GM12872 (cell line): ENCODE data around the gene DHRS7.

Experiments
- TF ChIP-seq, protein P1 (sequence below): IDR thresholded peaks from 3 replicates; pipeline ENCODE4 v1.5.1; 2011; ENCODE audit warnings: low read depth, mild to moderate bottlenecking, low read length, moderate library complexity; ENCODE audit not compliant: insufficient read depth

Gene DHRS7

DNA sequence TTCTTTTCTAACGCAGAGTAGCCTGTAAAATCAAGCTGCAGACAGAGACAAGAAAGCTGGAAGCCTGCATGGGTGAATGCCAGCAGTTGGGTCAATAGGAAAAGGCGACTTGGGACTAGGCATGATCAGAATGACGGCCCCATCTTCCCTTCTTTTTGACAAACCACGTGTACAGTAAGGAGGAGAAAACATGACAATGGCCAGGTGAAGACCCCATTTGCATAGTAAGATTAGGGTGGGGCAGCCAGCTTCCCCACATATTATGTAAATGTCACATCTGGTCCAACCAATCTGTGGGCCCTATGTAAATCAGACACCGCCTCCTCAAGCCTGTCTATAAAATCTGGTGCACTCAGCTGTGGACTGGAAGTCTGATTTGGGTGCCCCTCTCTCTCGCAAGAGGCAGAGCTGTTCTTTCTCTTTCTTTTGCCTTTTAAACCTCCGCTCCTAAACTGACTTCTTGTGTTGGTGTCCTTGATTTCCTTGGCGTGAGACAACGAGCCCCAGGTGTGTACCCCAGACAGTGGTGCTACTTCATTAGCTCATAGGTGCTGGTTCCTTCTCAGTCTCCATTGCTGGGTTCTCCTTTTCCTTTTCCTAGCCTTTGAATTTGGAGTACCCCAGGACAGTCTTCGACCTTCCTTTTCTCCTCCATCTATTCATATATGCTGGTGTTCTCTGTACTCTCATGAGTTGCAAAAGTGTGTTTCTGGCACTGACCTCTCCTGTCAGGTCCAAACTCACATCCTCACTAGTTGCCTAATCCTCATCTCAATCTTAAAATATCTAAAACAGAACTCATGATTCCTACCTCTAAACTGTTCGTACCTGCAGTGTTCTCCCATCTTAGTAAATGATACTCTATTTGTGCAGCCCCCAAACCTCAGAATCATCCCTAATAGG is 9.4 kb upstream of the DHRS7 start:
- TF ChIP-seq, protein P1, sequence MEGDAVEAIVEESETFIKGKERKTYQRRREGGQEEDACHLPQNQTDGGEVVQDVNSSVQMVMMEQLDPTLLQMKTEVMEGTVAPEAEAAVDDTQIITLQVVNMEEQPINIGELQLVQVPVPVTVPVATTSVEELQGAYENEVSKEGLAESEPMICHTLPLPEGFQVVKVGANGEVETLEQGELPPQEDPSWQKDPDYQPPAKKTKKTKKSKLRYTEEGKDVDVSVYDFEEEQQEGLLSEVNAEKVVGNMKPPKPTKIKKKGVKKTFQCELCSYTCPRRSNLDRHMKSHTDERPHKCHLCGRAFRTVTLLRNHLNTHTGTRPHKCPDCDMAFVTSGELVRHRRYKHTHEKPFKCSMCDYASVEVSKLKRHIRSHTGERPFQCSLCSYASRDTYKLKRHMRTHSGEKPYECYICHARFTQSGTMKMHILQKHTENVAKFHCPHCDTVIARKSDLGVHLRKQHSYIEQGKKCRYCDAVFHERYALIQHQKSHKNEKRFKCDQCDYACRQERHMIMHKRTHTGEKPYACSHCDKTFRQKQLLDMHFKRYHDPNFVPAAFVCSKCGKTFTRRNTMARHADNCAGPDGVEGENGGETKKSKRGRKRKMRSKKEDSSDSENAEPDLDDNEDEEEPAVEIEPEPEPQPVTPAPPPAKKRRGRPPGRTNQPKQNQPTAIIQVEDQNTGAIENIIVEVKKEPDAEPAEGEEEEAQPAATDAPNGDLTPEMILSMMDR = no peak

GRCh38 chr14:60171690-60172089 is 6.5 kb upstream of the DHRS7 start:
- TF ChIP-seq, protein P1 = no peak

DNA sequence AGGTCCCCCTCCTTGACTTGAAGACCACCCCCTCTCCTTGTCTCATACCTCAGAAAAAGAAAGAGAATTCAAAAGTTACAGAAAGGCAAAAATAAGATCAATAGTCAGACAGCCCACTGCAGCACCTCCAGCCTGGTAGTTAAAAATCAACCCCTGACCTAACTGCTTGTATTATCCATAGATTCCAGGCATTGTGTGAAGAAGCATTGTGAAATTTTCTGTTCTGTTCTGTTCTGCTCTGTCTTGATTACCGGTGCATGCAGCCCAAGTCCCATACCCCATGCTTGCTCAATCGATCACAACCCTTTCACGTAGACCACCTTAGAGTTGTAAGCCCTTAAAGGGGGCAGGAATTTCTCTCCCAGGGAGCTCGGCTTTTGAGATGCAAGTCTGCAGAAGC is 5.8 kb upstream of the DHRS7 start:
- TF ChIP-seq, protein P1 = no peak

- TF ChIP-seq, protein P1 = no peak
These were observed 4.5 kb upstream of the DHRS7 start for GRCh38 chr14:60169722-60170121.

- TF ChIP-seq, protein P1 = 0 out of 3 replicates have a peak, but pooled peaks have one; percentile 0
These were observed 944 bp upstream of the DHRS7 start for GRCh38 chr14:60166142-60166541.

DNA sequence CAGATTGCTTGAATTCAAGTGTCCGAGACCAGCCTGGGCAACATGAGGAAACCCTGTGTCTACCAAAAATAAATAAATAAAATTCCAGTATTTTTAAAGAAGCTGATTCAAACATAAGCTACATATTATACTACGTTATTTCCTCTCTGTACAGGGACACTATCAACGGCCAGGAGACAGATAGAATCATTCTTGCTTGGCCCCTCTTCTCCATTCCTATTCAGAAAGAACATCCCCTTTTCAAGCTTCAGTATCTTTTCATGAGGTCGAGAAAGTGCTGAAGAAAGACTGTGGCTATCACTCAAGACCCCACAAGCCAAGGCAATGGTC is 314 bp upstream of the DHRS7 start:
- TF ChIP-seq, protein P1 = peak; percentile 26; the same call in 1 of the 3 replicates

DNA sequence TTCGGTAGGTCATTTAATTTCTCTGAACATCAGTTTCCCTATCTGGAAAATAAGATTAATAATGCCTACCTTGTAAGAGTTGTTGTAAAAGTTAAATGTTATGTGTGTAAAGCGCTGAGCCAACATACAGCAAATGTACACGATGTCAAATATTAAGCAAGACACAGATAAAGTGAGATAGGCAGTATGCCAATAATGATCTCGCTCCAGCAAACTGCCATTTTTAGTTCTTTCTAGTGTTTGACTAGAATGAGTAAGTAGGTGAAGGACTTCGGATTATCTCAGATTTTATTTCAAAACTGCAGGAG is 840 bp downstream of the DHRS7 start:
- TF ChIP-seq, protein P1 = no peak
